HEK293T (cell line): ENCODE results near the gene PI4KA.

Source experiments
- BHLHE40 ChIP-seq: fragments of 450-650 bp; IDR thresholded peaks from 2 replicates; pipeline ENCODE4 v1.6.1; 2016; ENCODE audit warnings: mild to moderate bottlenecking, moderate library complexity, borderline replicate concordance
- CTBP1 ChIP-seq: fragments of 450-650 bp; IDR thresholded peaks from 2 replicates; pipeline ENCODE4 v1.6.1; 2016; ENCODE audit warnings: borderline replicate concordance
- ELF4 ChIP-seq: fragments of 450-650 bp; IDR thresholded peaks from 2 replicates; pipeline ENCODE4 v1.6.1; 2017; ENCODE audit warnings: antibody characterized with exemption
- FOXK2 ChIP-seq: fragments of 450-650 bp; IDR thresholded peaks from 2 replicates; pipeline ENCODE4 v1.6.1; 2016; ENCODE audit warnings: mild to moderate bottlenecking
- HDGF ChIP-seq: fragments of 450-650 bp; IDR thresholded peaks from 2 replicates; pipeline ENCODE4 v1.6.1; 2017; ENCODE audit warnings: antibody characterized with exemption, borderline replicate concordance
- L3MBTL2 ChIP-seq: fragments of 450-650 bp; conservative IDR thresholded peaks from 2 replicates; pipeline ENCODE4 v1.6.1; 2016; ENCODE audit warnings: mild to moderate bottlenecking
- LEF1 ChIP-seq: fragments of 450-650 bp; IDR thresholded peaks from 2 replicates; pipeline ENCODE4 v1.6.1; 2017; ENCODE audit warnings: mild to moderate bottlenecking, borderline replicate concordance
- SP1 ChIP-seq: fragments of 450-650 bp; IDR thresholded peaks from 2 replicates; pipeline ENCODE4 v1.6.1; 2017
- SUZ12 ChIP-seq: fragments of 450-650 bp; IDR thresholded peaks from 2 replicates; pipeline ENCODE4 v1.6.1; 2016; ENCODE audit warnings: mild to moderate bottlenecking
- TARDBP ChIP-seq: fragments of 450-650 bp; IDR thresholded peaks from 2 replicates; pipeline ENCODE4 v1.6.1; 2016
- ZNF384 ChIP-seq: fragments of 450-650 bp; IDR thresholded peaks from 2 replicates; pipeline ENCODE4 v1.6.1; 2016

DNA sequence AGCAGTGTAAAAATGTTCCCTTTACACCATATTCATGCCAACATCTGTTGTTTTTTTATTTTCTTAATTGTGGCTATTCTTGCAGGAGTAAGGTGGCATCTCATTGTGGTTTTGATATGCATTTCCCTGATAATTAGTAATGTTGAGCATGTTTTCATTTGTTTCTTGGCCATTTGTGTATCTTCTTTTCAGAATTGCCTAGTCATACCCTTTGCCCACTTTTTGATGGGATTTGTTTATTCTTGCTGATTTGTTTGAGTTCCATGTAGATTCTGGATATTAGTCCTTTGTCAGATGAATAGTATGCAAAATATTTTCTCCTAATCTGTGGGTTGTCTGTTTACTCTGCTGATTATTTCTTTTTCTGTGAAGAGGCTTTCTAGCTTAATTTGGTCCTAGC lies 183.6 kb downstream of the PI4KA start:
- no peak for TF ChIP-seq CTBP1
- TF ChIP-seq TARDBP, result no peak
- TF ChIP-seq SP1, result no peak
- TF ChIP-seq SUZ12, result no peak
- TF ChIP-seq ELF4, result no peak
- no peak for TF ChIP-seq BHLHE40
- no peak for TF ChIP-seq FOXK2
- TF ChIP-seq LEF1, result no peak
- TF ChIP-seq HDGF, result no peak
- TF ChIP-seq L3MBTL2, result no peak
- no peak for TF ChIP-seq ZNF384
